Hepatocyte (in vitro differentiated cells): ENCODE measurements around the gene SYNGR3. TPM values are rescaled to one million over a fixed set of nuclear protein-coding genes. Genes with fewer than 3 reads are reported as not detected.
"Not testable (repeated sequence)": the region's sequence is repeated elsewhere in the genome, so short reads cannot be mapped to it uniquely, and the experiment has no call there.

ENCODE experiments used
- DNase-seq: peaks from one replicate; pipeline ENCODE4 v3.0.0-alpha.2; 2016; ENCODE audit warnings: low spot score
- H2AFZ ChIP-seq: fragments of 200-600 bp; sonication (generic); 2 replicates; pipeline ENCODE4 v1.6.0; 2016; ENCODE audit warnings: antibody characterized with exemption, mild to moderate bottlenecking
- H3K27ac ChIP-seq: fragments of 200-600 bp; sonication (generic); 2 replicates; pipeline ENCODE4 v1.5.1; 2016; ENCODE audit warnings: mild to moderate bottlenecking
- H3K27me3 ChIP-seq: fragments of 200-600 bp; sonication (generic); 2 replicates; pipeline ENCODE4 v1.6.1; 2016
- H3K36me3 ChIP-seq: fragments of 200-600 bp; sonication (generic); replicated peaks from 2 replicates; pipeline ENCODE4 v1.5.1; 2016; ENCODE audit warnings: low read depth; ENCODE audit not compliant: insufficient read depth
- H3K4me1 ChIP-seq: fragments of 200-600 bp; sonication (generic); 2 replicates; pipeline ENCODE4 v1.5.1; 2016; ENCODE audit warnings: mild to moderate bottlenecking, moderate library complexity; ENCODE audit not compliant: insufficient read depth
- H3K4me2 ChIP-seq: fragments of 200-600 bp; sonication (generic); 2 replicates; pipeline ENCODE4 v1.6.0; 2016
- H3K4me3 ChIP-seq: fragments of 200-600 bp; sonication (generic); 2 replicates; pipeline ENCODE4 v1.5.1; 2016; ENCODE audit warnings: mild to moderate bottlenecking
- H3K79me2 ChIP-seq: fragments of 200-600 bp; sonication (generic); 2 replicates; pipeline ENCODE4 v1.6.0; 2017; ENCODE audit warnings: mild to moderate bottlenecking
- H3K9me2 ChIP-seq: fragments of 200-600 bp; sonication (generic); replicated peaks from 2 replicates; pipeline ENCODE4 v1.6.0; 2017; ENCODE audit warnings: mild to moderate bottlenecking; ENCODE audit not compliant: insufficient read depth
- H3K9me3 ChIP-seq: fragments of 200-600 bp; sonication (generic); 2 replicates; pipeline ENCODE4 v1.5.1; 2016; ENCODE audit warnings: low read depth, mild to moderate bottlenecking
- H4K20me1 ChIP-seq: fragments of 200-600 bp; sonication (generic); 2 replicates; pipeline ENCODE4 v1.6.0; 2016; ENCODE audit warnings: mild to moderate bottlenecking; ENCODE audit not compliant: insufficient read depth, poor library complexity, severe bottlenecking
- EZH2 ChIP-seq: fragments of 200-600 bp; sonication (generic); IDR thresholded peaks from 2 replicates; pipeline ENCODE4 v1.6.1; 2016; ENCODE audit warnings: antibody characterized with exemption, mild to moderate bottlenecking, borderline replicate concordance
- EZH2phosphoT487 ChIP-seq: fragments of 200-600 bp; sonication (generic); IDR thresholded peaks from one replicate; pipeline ENCODE4 v1.6.1; 2018; ENCODE audit warnings: antibody characterized with exemption, mild to moderate bottlenecking, low read depth, moderate library complexity; ENCODE audit not compliant: unreplicated experiment, severe bottlenecking
- WGBS: methylation state at CpG from one replicate; pipeline ENCODE4 v1.1.6; 2016; ENCODE audit warnings: low lambda C conversion rate; ENCODE audit errors: missing lambda C conversion rate; 5-methylcytosine and 5-hydroxymethylcytosine counted together
- polyA plus RNA-seq: library from polyadenylated mRNA; unstranded; fragments of >200 nt; fragmentation: Nextera tagmentation; extraction: Ambion mirVana; gene quantifications from 2 replicates; pipeline ENCODE4 v1.2.1, GENCODE V29; 2016
- total RNA-seq: library from RNA; depleted of rRNA; stranded (reverse); fragments of >200 nt; gene quantifications from 2 replicates; pipeline ENCODE4 v1.2.3, GENCODE V29; 2014
- TF ChIP-seq, protein P1 (sequence below): fragments of 200-600 bp; sonication (generic); IDR thresholded peaks from 2 replicates; pipeline ENCODE4 v1.5.1; 2016; ENCODE audit warnings: antibody characterized with exemption, mild to moderate bottlenecking; ENCODE audit not compliant: poor library complexity

SYNGR3 gene
- total and polyA plus RNA-seq, 2 experiments from 2014 or later: 2.2 to 2.5 TPM

GRCh38 chr16:1958143-1958491 lies 31.7 kb upstream of the SYNGR3 start:
- WGBS: 94% methylated on average over 19 of the region's 30 CpGs

DNA sequence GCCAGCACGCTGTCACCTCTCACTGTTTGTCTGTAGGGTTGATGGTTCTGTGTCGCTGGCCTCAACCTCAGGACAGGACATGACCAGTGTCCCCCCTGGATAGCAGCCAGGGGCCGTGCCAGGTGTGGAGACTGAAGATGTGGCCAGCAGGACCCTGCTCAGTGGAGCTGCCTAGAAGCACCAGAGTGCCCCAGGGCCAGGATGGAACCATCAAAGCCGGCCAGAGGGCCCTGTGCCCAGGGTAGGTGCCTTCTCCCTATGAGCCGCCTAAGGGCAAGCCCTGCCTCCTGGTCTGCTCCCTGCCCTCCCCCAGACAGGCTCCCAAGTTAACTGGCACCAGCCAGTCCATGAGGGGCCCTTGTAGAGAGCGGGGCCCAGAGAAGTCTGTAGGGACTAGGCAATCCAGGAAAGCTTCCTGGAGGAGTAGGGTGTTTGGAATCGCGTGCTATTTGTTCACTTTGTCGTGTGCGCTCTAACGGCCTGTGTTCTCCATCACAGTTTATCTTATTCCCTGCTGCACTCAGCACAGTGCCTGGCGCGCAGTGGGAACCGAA lies 31.0 kb upstream of the SYNGR3 start:
- H3K27ac ChIP-seq: peak overlapping the region; percentile 24
- H4K20me1 ChIP-seq: peaks cover 23% of the 10 kb centered on the region
- 60% methylated on average over 14 of the region's 14 CpGs for WGBS
- no peaks in the 10 kb centered on the region for H3K27me3 ChIP-seq
- H3K4me1 ChIP-seq: peaks cover 13% of the 10 kb centered on the region
- TF ChIP-seq EZH2: no peak
- TF ChIP-seq, protein P1, sequence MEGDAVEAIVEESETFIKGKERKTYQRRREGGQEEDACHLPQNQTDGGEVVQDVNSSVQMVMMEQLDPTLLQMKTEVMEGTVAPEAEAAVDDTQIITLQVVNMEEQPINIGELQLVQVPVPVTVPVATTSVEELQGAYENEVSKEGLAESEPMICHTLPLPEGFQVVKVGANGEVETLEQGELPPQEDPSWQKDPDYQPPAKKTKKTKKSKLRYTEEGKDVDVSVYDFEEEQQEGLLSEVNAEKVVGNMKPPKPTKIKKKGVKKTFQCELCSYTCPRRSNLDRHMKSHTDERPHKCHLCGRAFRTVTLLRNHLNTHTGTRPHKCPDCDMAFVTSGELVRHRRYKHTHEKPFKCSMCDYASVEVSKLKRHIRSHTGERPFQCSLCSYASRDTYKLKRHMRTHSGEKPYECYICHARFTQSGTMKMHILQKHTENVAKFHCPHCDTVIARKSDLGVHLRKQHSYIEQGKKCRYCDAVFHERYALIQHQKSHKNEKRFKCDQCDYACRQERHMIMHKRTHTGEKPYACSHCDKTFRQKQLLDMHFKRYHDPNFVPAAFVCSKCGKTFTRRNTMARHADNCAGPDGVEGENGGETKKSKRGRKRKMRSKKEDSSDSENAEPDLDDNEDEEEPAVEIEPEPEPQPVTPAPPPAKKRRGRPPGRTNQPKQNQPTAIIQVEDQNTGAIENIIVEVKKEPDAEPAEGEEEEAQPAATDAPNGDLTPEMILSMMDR: no peak
- TF ChIP-seq EZH2phosphoT487: no peak
- H3K9me3 ChIP-seq: no peaks in the 10 kb centered on the region
- peaks cover 26% of the 10 kb centered on the region for H3K79me2 ChIP-seq
- H3K9me2 ChIP-seq: no peaks in the 10 kb centered on the region
- no peak for DNase-seq
- no peaks in the 10 kb centered on the region for H3K36me3 ChIP-seq
- no peak overlapping the region for H3K4me3 ChIP-seq
- peak overlapping the region; percentile 85 for H3K4me2 ChIP-seq
- peak overlapping the region; percentile 66 for H2AFZ ChIP-seq

More at GRCh38 chr16:1958143-1958491, 31.7 kb upstream of the SYNGR3 start:
- not testable (repeated sequence) for H3K4me2 ChIP-seq, H3K4me3 ChIP-seq, H3K9me3 ChIP-seq, H3K4me1 ChIP-seq, H3K27me3 ChIP-seq, DNase-seq, H2AFZ ChIP-seq, H3K36me3 ChIP-seq, H3K9me2 ChIP-seq, H3K27ac ChIP-seq
- Histone ChIP-seq H3K79me2 (peaks cover 19% of the 10 kb centered on the region), H4K20me1 (peaks cover 16% of the 10 kb centered on the region)

- Histone ChIP-seq H3K4me3 (peak within 1 kb of the TSS; percentile 59), H3K4me2 (peak within 1 kb of the TSS; percentile 85), H3K36me3 (no peaks in the 10 kb centered on the region), H2AFZ (peak within 1 kb of the TSS; percentile 66), H3K9me3 (no peaks in the 10 kb centered on the region), H3K4me1 (peaks cover 14% of the 10 kb centered on the region), H3K27ac (peak within 1 kb of the TSS; percentile 44), H3K79me2 (peaks cover 31% of the 10 kb centered on the region), H3K27me3 (no peaks in the 10 kb centered on the region), H4K20me1 (peaks cover 26% of the 10 kb centered on the region), H3K9me2 (no peaks in the 10 kb centered on the region)
- TF ChIP-seq, protein P1: peak; percentile 68
- TF ChIP-seq EZH2phosphoT487 (no peak), EZH2 (no peak)
- DNase-seq: peak; percentile 96
- under 1% methylated on average over 61 of the region's 79 CpGs for WGBS
These were observed 30.3 kb upstream of the SYNGR3 start, which contains the start of gene NDUFB10 for GRCh38 chr16:1959269-1960039. TSS of gene NDUFB10 (plus strand) at chr16:1959538. CDS start at chr16:1959625, 87 bp downstream.
